ENCODE results near the gene IRAK3.

- TF ChIP-seq CTCF (IDR thresholded peaks at IDR 0.05; ENCODE audit: poor library complexity, severe bottlenecking) (no peak), POLR2AphosphoS5 (IDR thresholded peaks at IDR 0.05) (no peak), REST (IDR thresholded peaks at IDR 0.05; ENCODE audit: borderline replicate concordance) (no peak)
Measured at GRCh38 chr12:66189486-66189843, 451 bp downstream of the IRAK3 start.
